RWPE1 (cell line): ENCODE data around the gene CNN1.
A peak's percentile ranks its signal among the peaks of the same experiment; 100 is the strongest.
"Not testable (repeated sequence)": the region's sequence is repeated elsewhere in the genome, so short reads cannot be mapped to it uniquely, and the experiment has no call there.

Experiments
- CTCF ChIA-PET: fragments of 350-600 bp; sonication (Branson Sonifier 250); formaldehyde crosslinking; extraction: SDS; loops from one replicate; lab custom pipeline; 2021; lab: Yijun Ruan, JAX
- POLR2A ChIA-PET: fragments of 400-600 bp; formaldehyde crosslinking; extraction: SDS; loops from one replicate; lab custom pipeline; 2020; ENCODE audit warnings: antibody characterized with exemption; ENCODE audit not compliant: low non-redundant PET; lab: Yijun Ruan, JAX
- DNase-seq: peaks from one replicate; pipeline ENCODE4 v3.0.0; 2012; ENCODE audit warnings: low spot score
- H3K27ac ChIP-seq: fragments of 450-650 bp; 2 replicates; pipeline ENCODE4 v1.5.1; 2017
- CTCF ChIP-seq: fragments of 450-650 bp; conservative IDR thresholded peaks from 2 replicates; pipeline ENCODE4 v1.5.1; 2017; ENCODE audit warnings: low read depth, mild to moderate bottlenecking

The CNN1 gene

GRCh38 chr19:11556634-11557420 lies 18.2 kb downstream of the CNN1 start:
- ChIA-PET CTCF (interaction anchor here (0.6 kb wide), 2 partner anchors 13 to 122 kb away, joined by 3 to 4 read pairs; partner anchors contain the start of gene ODAD3), POLR2A (interaction anchor here (0.6 kb wide), 1 partner anchor 264 kb away, joined by 3 read pairs; no protein-coding TSS in a partner anchor)
- no peak overlapping the region for H3K27ac ChIP-seq
- no peak for TF ChIP-seq CTCF
- DNase-seq: no peak

- peak; percentile 99 for DNase-seq
- peak within 1 kb of the TSS; percentile 66 for H3K27ac ChIP-seq
- ChIA-PET POLR2A (interaction anchor here (0.5 to 1.4 kb wide), 2 partner anchors 17 to 30 kb away, joined by 6 to 8 read pairs; partner anchors contain the start of gene ECSIT), CTCF (interaction anchor here (0.6 to 1.7 kb wide), 6 partner anchors 15 to 184 kb away, joined by 3 to 6 read pairs (median 4); no protein-coding TSS in a partner anchor)
- TF ChIP-seq CTCF: no peak
These were observed 20.5 kb downstream of the CNN1 start, which contains the start of gene ELOF1 for GRCh38 chr19:11558881-11559828. Gene ELOF1 (minus strand): TSS chr19:11559230. CDS start chr19:11554347, 4,883 bp downstream.

- peak; percentile 52 for TF ChIP-seq CTCF
- ChIA-PET CTCF (interaction anchor here (0.5 to 0.6 kb wide), 2 partner anchors 403 to 809 kb away, joined by 3 read pairs; no protein-coding TSS in a partner anchor), POLR2A (interaction anchor here (0.6 kb wide), 1 partner anchor 1118 kb away, joined by 5 read pairs; no protein-coding TSS in a partner anchor)
- H3K27ac ChIP-seq: peak overlapping the region; percentile 66; the same call in 1 of the 2 replicates
- DNase-seq: peak; percentile 57
These were observed 21.9 kb downstream of the CNN1 start for GRCh38 chr19:11560404-11561051.

GRCh38 chr19:11563532-11563931 lies 24.9 kb downstream of the CNN1 start:
- POLR2A ChIA-PET: no interaction called here
- no peak overlapping the region for H3K27ac ChIP-seq
- CTCF ChIA-PET: interaction anchor here (1.1 kb wide), 1 partner anchor 24 kb away, joined by 3 read pairs; no protein-coding TSS in a partner anchor
- no peak for TF ChIP-seq CTCF
- no peak for DNase-seq

- H3K27ac ChIP-seq, DNase-seq, POLR2A ChIA-PET: not testable (repeated sequence)
- CTCF ChIA-PET: interaction anchor here (1.1 kb wide), 1 partner anchor 24 kb away, joined by 3 read pairs; no protein-coding TSS in a partner anchor
These were observed 25.6 kb downstream of the CNN1 start for GRCh38 chr19:11564082-11564807.

GRCh38 chr19:11565649-11565980 lies 27.0 kb downstream of the CNN1 start:
- H3K27ac ChIP-seq, DNase-seq, POLR2A ChIA-PET, CTCF ChIA-PET: not testable (repeated sequence)
